CD4-positive, alpha-beta T cell treated with Interleukin-15 for 1 hour (primary cell): ENCODE data around the gene TESK2.

ENCODE experiments used
- DNase-seq: peaks from one replicate; pipeline ENCODE4 v3.0.0-alpha.2; 2020

TESK2 gene

GRCh38 chr1:45331436-45332345 lies 159.3 kb downstream of the TESK2 start:
- no peak for DNase-seq

GRCh38 chr1:45329445-45329844 lies 161.5 kb downstream of the TESK2 start:
- no peak for DNase-seq

GRCh38 chr1:45328680-45329079 lies 162.3 kb downstream of the TESK2 start:
- DNase-seq: no peak

DNA sequence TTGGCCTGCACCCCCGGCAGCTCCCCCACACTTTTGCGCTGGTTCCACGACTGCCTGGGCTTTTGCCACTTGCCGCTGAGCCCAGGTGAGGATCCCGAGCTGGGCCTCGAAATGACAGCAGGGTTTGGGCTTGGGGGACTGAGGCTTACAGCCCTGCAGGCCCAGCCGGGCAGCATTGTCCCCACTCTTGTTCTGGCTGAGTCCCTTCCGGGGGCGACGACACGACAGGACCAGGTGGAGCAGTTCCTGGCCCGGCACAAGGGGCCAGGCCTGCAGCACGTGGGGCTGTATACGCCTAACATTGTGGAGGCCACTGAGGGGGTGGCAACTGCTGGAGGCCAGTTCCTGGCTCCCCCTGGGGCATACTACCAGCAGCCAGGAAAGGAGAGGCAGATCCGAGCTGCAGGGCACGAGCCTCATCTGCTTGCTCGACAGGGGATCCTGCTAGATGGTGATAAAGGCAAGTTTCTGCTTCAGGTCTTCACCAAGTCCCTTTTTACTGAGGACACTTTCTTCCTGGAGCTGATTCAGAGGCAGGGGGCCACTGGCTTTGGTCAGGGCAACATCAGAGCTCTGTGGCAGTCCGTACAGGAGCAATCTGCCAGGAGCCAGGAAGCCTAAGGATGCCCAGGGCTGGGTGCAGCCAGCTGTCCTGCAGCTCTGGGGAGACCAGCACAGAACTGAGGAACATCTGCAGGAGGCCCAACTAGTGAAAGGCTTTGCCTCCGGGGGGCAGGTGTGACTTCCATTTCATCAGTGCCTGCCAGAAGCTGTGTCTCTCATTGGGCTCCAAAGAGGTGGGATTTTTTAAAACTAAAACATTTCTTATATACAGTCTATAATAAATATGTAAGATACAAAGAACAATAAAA lies 163.1 kb downstream of the TESK2 start:
- no peak for DNase-seq

DNA sequence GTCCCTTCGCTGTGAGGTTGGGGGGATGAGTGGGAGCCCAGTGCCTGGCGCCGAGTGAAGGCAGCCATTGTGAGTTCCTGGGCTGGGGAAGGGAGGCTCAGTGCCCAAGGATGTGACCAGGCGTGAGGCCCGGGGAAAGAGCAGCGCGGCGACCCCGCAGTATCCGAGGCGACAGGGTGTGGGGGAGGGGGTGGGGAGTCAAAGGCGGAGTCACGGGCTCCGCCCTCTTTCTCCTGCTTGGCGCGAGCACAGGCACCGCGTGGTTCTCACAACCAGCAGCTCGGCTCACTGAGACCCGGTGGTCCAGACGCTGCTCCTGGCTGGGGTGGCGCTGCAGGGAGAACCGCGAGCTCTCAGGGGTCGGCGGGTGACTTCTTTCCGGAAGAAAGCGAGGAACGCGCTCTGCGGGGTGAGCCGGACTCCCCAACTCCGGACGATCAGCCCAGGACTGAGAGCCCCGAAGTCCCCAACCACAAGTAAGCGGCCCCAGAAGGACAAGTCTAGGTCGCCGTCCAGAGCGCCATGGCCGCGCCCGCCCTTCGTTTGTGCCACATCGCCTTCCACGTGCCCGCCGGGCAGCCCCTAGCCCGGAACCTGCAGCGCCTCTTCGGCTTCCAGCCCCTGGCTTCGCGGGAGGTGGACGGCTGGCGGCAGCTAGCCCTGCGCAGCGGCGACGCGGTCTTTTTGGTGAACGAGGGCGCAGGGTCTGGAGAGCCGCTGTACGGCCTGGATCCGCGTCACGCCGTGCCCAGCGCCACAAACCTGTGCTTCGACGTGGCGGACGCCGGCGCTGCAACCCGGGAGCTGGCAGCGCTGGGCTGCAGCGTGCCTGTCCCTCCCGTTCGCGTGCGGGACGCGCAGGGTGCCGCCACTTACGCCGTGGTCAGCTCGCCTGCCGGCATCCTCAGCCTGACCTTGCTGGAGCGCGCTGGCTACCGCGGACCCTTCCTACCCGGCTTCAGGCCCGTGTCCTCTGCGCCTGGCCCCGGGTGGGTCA lies 164.0 kb downstream of the TESK2 start, which contains the start of gene HPDL:
HPDL (plus strand) TSS at position 269 of the 997 bp plus-strand sequence; CDS start at position 523, 254 bp downstream.
- peak; percentile 57 for DNase-seq

DNA sequence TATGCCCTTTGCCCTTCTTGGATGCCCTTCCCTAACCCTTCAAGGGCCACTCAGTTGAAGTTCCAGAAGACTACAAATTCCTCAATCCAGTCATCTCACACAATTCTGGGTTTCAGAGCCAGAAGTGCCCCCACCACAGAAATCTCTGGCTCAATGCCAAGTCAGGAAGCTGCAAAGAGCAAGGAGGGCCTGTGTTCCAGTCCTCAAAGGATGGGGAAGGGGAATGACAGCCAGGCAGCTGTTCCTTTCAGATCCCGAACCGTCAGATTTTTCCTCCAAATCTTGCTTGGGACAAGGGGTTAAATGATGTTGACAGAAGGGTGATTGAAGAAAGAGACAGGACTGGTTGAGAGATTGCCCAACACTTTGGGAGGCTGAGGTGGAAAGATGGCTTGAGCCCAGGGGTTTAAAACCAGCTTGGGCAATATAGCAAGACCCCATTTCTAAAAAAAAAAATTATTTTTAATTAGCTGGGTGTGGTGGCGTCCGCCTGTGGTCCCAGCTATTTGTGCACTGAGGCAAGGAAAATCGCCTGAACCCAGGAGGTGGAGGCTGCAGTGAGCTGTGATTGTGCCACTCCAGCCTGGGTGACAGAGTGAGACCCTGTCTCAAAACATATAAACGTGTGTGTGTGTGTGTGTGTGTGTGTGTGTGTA lies 165.0 kb downstream of the TESK2 start:
- no peak for DNase-seq

DNA sequence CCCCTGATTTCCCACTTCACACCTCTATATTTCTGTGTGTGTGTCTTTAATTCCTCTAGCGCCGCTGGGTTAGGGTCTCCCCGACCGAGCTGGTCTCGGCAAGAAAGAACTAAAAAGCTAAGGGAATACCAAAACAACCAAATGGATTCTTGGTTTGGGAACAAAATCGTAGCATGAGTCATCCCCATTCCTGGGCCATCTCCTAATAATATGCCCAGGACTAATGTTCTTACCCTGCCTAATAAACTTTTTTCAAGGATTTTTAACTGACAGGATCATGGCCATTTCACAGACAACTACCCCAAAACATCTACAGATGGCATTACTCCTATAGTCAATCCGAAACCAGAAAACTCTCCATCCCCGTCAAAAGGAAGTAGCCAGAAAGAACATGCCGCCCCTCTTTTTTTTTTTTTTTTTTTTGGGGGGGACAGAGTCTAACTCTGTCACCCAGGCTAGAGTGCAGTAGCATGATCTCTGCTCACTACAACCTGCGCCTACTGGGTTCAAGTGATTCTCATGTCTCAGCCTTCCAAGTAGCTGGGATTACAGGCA lies 168.4 kb downstream of the TESK2 start:
- DNase-seq: no peak

DNA sequence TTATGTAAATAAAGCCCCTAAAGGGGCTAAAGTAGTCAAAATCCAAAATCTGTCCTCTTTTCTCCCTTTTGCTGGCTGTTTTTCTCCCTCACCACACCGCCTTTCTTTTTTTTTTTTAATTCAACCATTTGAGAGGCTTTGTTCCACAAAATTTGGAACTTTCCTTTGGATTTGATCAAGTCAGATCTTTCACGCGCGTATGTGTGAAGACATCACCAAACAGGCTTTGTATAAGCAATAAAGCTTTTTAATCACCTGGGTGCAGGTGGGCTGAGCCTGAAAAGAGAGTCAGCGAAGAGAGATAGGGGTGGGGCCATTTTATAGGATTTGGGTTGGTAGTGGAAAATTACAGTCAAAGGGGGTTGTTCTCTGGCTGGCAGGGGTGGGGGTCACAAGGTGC lies 169.5 kb downstream of the TESK2 start:
- no peak for DNase-seq

GRCh38 chr1:45319761-45320160 lies 171.2 kb downstream of the TESK2 start:
- DNase-seq: no peak

DNA sequence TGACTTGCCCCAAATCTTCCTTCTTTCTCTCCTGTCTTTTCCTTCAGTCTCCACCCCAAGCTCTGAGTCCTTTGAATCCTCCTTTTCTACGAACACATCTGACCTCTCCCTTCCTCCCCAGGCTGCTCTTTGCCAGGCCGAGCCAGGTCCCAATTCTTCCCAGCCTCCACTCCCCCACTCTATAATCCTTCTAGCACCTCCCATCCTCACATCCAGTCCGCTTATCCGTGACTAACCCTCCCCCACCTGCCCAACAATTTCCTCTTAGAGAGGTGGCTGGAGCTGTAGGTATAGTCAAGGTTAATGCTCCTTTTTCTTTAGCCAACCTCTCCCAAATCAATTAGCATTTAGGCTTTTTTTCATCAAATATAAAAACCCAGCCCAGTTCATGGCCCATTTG lies 173.8 kb downstream of the TESK2 start:
- no peak for DNase-seq

DNA sequence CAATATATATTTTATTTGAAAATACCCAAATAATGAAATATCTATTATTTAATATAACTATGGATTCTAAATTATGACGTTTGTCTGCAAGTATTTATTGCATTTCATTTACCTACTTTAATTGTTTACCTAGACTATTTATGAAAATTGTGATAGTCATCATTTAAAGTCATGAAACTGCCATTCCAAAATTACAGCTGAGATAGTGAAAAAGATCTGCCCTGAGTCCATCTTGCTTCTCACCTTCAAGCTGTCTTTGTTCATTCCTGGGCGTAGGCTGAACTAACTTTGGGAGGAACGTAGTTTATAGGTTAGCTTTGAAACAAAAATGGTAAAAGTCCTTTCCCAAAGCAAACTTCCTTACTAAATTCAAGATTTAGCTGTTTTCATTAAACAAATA lies 176.7 kb downstream of the TESK2 start:
- DNase-seq: no peak

GRCh38 chr1:45306905-45307304 lies 184.1 kb downstream of the TESK2 start:
- no peak for DNase-seq

DNA sequence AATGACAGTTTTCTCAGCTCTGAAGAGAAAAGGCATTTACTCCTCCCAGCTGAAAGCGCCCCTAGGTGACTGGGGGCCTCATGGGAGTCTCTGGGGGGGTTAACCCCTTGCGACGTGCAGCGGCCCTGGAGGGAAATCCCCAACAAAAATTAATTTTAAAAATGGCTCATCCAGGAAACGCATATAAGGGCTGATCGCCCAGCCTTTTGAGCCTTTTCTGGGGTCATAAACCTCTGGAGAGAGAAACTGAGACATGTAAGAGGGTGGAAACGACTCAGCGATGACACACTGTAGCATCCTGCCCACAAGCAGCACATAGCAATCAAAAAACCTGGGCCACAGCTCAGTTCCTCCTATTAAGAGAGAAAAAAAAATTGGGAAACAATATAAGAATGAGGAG lies 184.6 kb downstream of the TESK2 start:
- no peak for DNase-seq

DNA sequence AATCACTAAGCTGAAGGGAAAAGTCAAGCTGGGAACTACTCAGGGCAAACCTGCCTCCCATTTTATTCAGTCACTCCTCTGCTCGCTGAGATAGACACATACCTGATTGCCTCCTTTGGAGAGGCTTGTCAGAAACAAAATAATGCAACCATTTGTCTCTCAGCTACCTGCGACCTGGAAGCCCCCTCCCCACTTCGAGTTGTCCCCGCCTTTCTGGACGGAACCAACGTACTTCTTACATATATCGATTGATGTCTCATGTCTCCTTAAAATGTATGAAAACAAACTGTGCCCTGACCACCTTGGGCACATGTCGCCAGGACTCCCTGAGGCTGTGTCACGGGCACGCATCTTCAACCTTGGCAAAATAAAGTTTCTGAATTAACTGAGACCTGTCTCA lies 185.7 kb downstream of the TESK2 start:
- no peak for DNase-seq

GRCh38 chr1:45304311-45305081 lies 186.5 kb downstream of the TESK2 start:
- no peak for DNase-seq

DNA sequence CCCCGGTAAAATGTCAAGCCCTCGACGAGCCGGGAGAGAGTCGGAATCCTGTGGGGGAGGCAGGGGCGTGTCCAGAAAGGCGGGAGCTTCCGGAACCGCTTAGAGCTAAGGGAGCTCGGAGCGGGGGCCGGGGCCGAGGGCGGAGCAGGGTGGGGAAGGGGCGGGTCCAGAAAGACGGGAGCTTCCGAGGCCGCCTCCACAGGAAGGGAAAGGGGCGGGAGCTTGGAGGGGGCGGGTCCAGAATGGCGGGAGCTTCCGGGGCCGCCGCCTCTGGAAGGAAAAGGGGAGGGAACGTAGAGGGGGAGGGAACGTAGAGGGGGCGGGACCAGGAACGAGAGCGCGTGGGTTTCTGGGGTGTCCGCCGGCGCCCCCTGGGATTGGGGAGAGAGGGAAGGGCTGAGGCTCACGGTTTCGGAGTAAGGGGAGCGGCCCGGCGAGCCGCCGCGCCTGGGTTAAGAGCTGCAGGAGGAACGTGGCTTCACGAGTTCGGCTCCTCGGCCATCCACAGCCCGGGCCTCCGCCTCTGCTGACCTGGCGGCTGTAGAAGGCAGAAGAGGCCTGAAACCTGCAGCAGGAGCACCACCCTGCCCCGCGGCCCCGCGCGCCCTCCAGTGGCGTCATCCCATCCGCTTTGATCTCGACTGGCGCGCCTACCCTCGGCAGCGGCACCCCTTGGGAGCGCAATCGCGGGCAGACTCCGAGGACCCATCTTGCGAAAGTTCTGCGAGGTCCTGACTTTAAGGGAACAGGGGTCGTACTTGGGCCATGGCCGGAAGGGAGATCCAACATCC lies 187.2 kb downstream of the TESK2 start:
- peak; percentile 98 for DNase-seq

- DNase-seq: no peak
Observed at GRCh38 chr1:45302505-45303150, 188.3 kb downstream of the TESK2 start.

GRCh38 chr1:45300669-45300997 lies 190.3 kb downstream of the TESK2 start:
- DNase-seq: no peak

- peak; percentile 50 for DNase-seq
Observed at GRCh38 chr1:45299981-45300668, 190.8 kb downstream of the TESK2 start.
